ENCODE data around the gene KRT78. TPM values are rescaled to one million over a fixed set of nuclear protein-coding genes. Genes with fewer than 3 reads are reported as not detected.

KRT78 gene, protein sequence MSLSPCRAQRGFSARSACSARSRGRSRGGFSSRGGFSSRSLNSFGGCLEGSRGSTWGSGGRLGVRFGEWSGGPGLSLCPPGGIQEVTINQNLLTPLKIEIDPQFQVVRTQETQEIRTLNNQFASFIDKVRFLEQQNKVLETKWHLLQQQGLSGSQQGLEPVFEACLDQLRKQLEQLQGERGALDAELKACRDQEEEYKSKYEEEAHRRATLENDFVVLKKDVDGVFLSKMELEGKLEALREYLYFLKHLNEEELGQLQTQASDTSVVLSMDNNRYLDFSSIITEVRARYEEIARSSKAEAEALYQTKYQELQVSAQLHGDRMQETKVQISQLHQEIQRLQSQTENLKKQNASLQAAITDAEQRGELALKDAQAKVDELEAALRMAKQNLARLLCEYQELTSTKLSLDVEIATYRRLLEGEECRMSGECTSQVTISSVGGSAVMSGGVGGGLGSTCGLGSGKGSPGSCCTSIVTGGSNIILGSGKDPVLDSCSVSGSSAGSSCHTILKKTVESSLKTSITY
- 1.3 and 1.7 TPM in 2 replicates for total RNA-seq

DNA sequence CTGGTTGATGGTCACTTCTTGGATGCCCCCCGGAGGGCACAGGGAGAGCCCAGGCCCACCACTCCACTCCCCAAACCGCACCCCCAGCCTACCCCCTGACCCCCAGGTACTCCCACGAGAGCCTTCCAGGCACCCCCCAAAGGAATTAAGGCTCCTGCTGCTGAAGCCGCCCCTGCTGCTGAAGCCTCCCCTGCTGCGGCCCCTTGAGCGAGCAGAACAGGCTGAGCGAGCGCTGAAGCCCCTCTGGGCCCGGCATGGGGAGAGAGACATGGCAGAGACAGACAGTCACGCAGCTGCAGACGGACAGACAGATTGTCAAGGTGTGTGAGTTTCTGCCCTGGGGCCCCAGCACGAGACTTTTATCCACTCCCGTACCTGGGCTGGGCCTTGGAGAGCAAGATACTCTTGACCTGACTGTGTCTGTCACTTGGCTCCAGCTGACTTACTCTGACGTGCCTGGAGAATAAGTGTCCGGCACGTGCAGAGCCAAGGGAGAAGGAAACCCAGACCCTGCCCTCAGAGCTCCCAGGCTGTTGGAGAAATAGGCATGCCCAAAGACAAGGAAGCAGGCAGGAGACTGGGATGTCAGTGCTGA, at the start of gene KRT78:
Gene KRT78 (minus strand): TSS at position 334 of the 595 bp plus-strand sequence. CDS start 64 bp downstream, at position 270.

DNA sequence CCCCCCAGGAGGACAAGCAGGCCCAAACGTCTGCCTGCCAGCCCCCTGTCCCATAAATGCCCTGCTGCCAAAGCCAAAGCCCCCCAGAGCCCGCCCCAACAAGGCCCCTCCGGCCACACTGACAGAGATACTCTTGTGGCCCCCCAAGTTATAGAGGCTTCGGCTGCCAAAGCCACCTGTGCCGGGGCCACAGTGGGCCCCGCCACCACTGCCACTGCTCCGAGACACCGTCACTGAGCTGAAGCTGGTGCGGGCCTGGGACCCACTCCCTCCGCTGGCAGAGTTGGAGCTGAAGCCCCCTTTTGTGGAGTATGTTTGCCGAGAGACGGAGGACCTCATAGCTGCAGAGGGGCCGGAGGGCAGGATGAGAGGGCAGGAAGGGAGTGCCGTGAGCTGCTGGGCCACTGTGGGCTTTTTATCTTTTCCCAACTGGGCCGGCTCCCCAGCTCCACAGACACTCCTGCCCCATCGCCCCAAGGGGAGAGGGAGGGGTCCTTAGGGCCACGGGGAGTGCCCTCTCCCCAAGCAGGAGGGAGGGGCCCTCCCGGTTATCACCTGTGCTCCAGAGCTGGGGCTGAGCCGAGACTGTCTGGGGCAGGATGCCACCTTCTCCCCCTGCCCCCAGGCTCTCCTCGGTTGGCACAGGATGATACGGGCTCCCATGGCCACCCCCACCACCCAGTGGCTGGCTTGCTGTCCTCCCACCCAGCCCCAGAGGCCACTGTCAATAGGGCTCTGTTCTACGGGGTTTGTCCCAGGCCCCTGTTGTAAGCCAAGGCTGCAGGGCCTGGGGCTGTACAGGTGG, 14.7 kb downstream of the KRT78 start, which contains the start of gene KRT79:
Gene KRT79 (minus strand): TSS at position 390 of the 805 bp plus-strand sequence. CDS start 51 bp downstream, at position 339.

DNA sequence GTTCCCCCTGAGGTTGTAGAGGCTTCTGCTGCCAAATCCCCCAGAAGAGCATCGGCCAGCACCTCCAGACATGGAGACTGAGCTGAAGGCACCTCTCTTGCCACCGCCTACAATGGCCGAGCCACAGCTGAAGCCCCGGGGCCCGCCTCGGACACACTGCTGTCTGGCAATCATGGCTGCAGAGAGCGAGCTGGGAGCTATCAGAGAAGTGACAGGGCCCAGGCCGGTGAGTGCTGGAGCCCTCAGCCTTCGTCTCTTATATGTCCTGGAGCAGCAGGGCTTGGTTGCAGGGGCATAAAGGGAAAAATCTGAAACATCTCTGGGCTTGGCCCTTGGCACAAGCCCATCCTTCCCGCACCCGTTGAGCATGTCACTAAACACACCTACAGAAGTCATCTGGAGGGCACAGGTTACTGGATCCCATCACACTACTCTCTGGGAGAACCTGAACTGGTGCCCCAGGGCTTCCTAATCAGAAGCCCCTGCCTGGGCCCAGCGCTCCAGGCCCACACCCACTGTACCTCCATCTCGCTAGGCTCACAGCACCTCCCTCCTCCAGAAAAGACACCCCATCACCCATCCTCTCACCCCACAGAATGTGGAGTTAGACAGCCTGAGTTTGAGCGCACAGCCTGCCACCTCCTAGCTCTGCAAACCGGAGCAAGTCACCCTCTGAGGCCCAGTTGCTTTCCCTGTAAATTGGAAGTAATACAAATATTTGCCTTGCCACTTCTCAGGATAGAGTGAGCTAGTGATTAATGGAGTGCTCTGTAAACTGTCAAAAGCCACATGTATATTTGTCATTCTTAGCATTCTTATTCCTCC, 34.7 kb downstream of the KRT78 start, which contains the start of gene KRT4:
Gene KRT4 (minus strand): TSS at position 232 of the 825 bp plus-strand sequence. CDS start 58 bp downstream, at position 174.

DNA sequence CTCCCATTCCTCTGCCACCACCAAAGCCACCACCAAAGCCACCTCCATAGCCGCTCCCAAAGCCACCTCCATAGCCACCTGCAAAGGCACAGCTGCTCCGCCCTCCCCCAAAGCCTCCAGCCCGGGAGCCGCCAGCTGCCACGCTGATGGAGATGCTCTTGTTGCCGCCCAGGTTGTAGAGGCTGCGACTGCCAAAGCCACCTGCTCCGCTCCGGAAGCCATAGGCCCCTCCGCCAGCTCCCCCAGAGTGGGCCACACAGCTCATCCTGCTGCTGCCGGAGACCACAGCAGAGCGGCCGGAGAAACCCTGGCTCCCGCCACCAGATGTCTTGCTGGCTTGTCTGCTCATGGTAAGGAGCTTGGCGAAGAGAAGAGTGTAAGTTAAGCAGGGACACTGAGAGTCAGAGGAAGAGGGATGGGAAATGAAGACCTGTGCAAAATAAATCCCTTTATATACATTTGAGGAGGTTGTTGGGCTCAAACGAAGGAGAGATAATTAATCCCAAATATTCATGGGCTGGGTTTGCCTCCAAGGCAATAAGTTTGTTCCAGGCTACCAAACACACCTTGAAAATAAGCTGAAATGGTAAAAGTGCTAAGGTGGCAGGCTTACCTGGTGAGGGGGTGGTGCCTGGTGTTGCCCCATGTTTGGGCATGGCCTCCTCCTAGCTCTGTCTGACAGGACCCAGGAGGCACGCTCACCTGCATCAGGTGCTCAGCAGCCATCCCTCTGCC, 52.9 kb downstream of the KRT78 start, which contains the start of gene KRT3:
Gene KRT3 (minus strand): TSS at position 424 of the 735 bp plus-strand sequence. CDS start 75 bp downstream, at position 349.

Other genes starting within 250 kb of the KRT78 start
- not detected in 2 replicates for gene KRT72, start 247.5 kb downstream of the KRT78 start, total RNA-seq
- gene KRT73, start 230.4 kb downstream of the KRT78 start, total RNA-seq: not detected in 2 replicates
- not detected in 2 replicates for gene KRT2, start 196.8 kb downstream of the KRT78 start, total RNA-seq
- not detected in 2 replicates for gene KRT1, start 168.6 kb downstream of the KRT78 start, total RNA-seq
- gene KRT77, start 145.5 kb downstream of the KRT78 start, total RNA-seq: not detected in 2 replicates
- not detected in 2 replicates for gene KRT76, start 71.6 kb downstream of the KRT78 start, total RNA-seq
- not detected in 2 replicates for gene KRT3, start 52.9 kb downstream of the KRT78 start, total RNA-seq
- gene KRT4, start 34.9 kb downstream of the KRT78 start, total RNA-seq: 0.96 and 12.1 TPM in 2 replicates
- 0.21 and 0.24 TPM in 2 replicates for gene KRT79, start 14.7 kb downstream of the KRT78 start, total RNA-seq
- gene KRT8, start 56.1 kb upstream of the KRT78 start, total RNA-seq: 140 and 289 TPM in 2 replicates
- gene KRT18, start 100.1 kb upstream of the KRT78 start, total RNA-seq: 256 and 464 TPM in 2 replicates
- gene EIF4B, start 157.5 kb upstream of the KRT78 start, total RNA-seq: 1,814 and 2,262 TPM in 2 replicates
- gene TNS2, start 201.1 kb upstream of the KRT78 start, total RNA-seq: 0.43 and 2.7 TPM in 2 replicates
- 9.0 and 17.1 TPM in 2 replicates for gene SPRYD3, start 230.4 kb upstream of the KRT78 start, total RNA-seq
- gene IGFBP6, start 248.7 kb upstream of the KRT78 start, total RNA-seq: 37.1 and 76.5 TPM in 2 replicates